HUES6 (cell line): ENCODE results near the gene LIFR.

Experiments
- H3K27ac ChIP-seq: 2 replicates; pipeline ENCODE4 v1.7.0; 2013; ENCODE audit warnings: low read depth, mild to moderate bottlenecking, low read length, inconsistent platforms
- H3K27me3 ChIP-seq: 2 replicates; pipeline ENCODE4 v1.6.1; 2013; ENCODE audit warnings: low read length; ENCODE audit not compliant: control insufficient read depth, insufficient read depth
- H3K36me3 ChIP-seq: 2 replicates; pipeline ENCODE4 v1.6.1; 2013; ENCODE audit warnings: low read length; ENCODE audit not compliant: control insufficient read depth, insufficient read depth
- H3K4me1 ChIP-seq: 2 replicates; pipeline ENCODE4 v1.6.1; 2013; ENCODE audit warnings: low read length; ENCODE audit not compliant: control insufficient read depth, insufficient read depth
- H3K4me3 ChIP-seq: 2 replicates; pipeline ENCODE4 v1.5.1; 2013; ENCODE audit warnings: low read depth, low read length
- H3K9ac ChIP-seq: one replicate; pipeline ENCODE4 v1.6.1; 2013; ENCODE audit warnings: mild to moderate bottlenecking, low read length
- H3K9me3 ChIP-seq: 2 replicates; pipeline ENCODE4 v1.6.1; 2013; ENCODE audit warnings: low read depth, low read length; ENCODE audit not compliant: control insufficient read depth, insufficient read depth

Gene LIFR

DNA sequence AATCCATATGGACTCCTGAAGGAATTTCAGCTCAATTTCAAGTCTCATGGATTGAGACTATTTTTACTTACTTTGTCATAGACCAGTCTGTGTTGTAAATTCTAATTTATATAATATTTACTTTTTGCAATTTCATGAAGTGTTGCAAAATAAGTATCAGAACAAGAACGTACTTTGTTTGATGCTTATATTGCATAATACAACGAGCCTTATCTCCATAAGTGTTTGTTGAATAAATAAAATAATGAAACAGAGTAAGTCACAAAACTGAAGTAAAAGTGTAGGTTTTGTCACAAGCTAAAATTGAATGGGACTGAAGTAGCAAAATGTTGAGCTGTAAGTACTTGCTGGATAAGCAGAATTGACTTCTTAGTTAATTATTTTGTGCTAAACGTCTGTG lies 3.0 kb upstream of the LIFR start:
- no peaks in the 10 kb centered on the region for H3K36me3 ChIP-seq

DNA sequence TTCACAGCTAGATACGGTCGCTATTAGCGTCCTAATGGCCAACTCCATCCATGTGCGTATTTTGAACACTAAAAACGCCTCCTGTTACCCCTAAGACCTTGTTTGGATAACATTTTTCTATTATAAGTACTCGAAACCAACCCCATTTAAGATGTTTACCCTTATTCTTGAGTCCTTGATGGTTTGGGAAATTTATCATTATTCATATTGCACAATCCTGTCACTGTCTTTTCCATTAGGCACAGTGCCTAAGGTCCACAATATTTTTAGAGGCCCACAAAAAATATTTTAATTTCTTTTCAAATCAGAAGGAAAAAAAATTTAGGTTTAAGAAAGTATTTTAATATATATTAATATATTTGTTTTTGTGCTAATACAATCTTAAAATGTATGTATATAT lies 1.3 kb upstream of the LIFR start:
- H3K4me3 ChIP-seq: peak overlapping the region; percentile 93
- no peak overlapping the region for H3K9ac ChIP-seq

More for the DNA sequence above, 3.0 kb upstream of the LIFR start:
- Histone ChIP-seq H3K4me3 (no peak overlapping the region), H3K4me1 (peaks cover 13% of the 10 kb centered on the region; the same call in 1 of the 2 replicates), H3K9ac (no peak overlapping the region), H3K27me3 (peaks cover 12% of the 10 kb centered on the region), H3K9me3 (no peaks in the 10 kb centered on the region), H3K27ac (no peak overlapping the region)

DNA sequence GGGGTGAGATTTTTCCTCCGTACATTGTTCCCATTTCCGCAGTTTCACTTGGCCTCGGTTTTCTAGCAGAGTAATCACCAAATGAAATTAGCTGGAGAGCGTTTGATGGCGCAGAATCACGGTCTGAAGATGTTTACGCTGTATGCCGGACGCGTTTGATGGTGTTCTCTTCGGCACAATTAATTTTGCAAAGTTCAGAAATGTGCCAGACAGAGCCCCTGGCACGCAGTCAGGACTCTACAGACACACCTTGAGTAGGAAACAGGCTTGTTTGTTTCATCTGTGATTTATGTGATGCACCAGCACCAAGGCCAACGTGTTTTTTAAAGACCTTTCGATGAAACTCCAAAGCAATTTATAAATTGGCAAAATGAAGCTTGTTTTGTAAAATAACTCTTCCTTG lies 863 bp upstream of the LIFR start:
- peaks cover 12% of the 10 kb centered on the region for H3K27me3 ChIP-seq
- H3K9me3 ChIP-seq: no peaks in the 10 kb centered on the region
- H3K4me1 ChIP-seq: peaks cover 19% of the 10 kb centered on the region; the same call in 1 of the 2 replicates
- H3K9ac ChIP-seq: peak overlapping the region; percentile 92
- H3K36me3 ChIP-seq: no peaks in the 10 kb centered on the region
- peak overlapping the region; percentile 93 for H3K4me3 ChIP-seq
- H3K27ac ChIP-seq: peak overlapping the region; percentile 86; the same call in 1 of the 2 replicates

More for the DNA sequence above, 1.3 kb upstream of the LIFR start:
- Histone ChIP-seq H3K27ac (no peak overlapping the region), H3K36me3 (no peaks in the 10 kb centered on the region), H3K27me3 (peaks cover 12% of the 10 kb centered on the region), H3K4me1 (peaks cover 18% of the 10 kb centered on the region; the same call in 1 of the 2 replicates), H3K9me3 (no peaks in the 10 kb centered on the region)

GRCh38 chr5:38556088-38556598 lies 303 bp downstream of the LIFR start:
- Histone ChIP-seq H3K27ac (peak overlapping the region; percentile 40; the same call in 1 of the 2 replicates), H3K4me1 (peaks cover 21% of the 10 kb centered on the region; the same call in 1 of the 2 replicates), H3K9ac (peak overlapping the region; percentile 83), H3K27me3 (peaks cover 12% of the 10 kb centered on the region), H3K4me3 (peak overlapping the region; percentile 87), H3K36me3 (no peaks in the 10 kb centered on the region), H3K9me3 (no peaks in the 10 kb centered on the region)

GRCh38 chr5:38555354-38556087 lies 925 bp downstream of the LIFR start:
- peaks cover 23% of the 10 kb centered on the region; the same call in 1 of the 2 replicates for H3K4me1 ChIP-seq
- H3K4me3 ChIP-seq: peak overlapping the region; percentile 87
- H3K27me3 ChIP-seq: peaks cover 12% of the 10 kb centered on the region
- H3K9ac ChIP-seq: peak overlapping the region; percentile 83
- H3K27ac ChIP-seq: peak overlapping the region; percentile 40; the same call in 1 of the 2 replicates
- H3K9me3 ChIP-seq: no peaks in the 10 kb centered on the region
- H3K36me3 ChIP-seq: no peaks in the 10 kb centered on the region

- no peaks in the 10 kb centered on the region for H3K36me3 ChIP-seq
- H3K9ac ChIP-seq: peak overlapping the region; percentile 42
- H3K4me3 ChIP-seq: peak overlapping the region; percentile 87
- no peaks in the 10 kb centered on the region for H3K9me3 ChIP-seq
- H3K27ac ChIP-seq: no peak overlapping the region
- H3K27me3 ChIP-seq: peaks cover 12% of the 10 kb centered on the region
- H3K4me1 ChIP-seq: peaks cover 23% of the 10 kb centered on the region; the same call in 1 of the 2 replicates
Observed at GRCh38 chr5:38554861-38555260, 1.6 kb downstream of the LIFR start.

DNA sequence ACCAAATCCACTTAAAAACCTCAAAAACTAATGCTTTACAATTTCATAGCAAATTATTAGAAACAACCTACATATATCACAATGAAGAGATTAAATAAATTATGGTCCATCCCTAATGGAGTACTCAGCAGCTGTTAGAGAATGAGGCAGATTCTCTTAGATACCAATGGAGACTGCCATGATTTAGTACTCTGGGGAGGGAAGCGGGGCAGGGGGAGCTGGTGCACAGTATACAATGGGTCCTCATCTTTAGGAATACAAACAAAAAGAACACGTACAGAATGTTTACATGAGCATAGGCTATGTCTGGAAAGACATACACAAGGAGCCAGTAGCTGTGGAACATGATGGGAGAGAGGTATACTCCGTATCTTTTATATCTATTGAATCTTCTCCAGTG lies 2.0 kb downstream of the LIFR start:
- Histone ChIP-seq H3K27me3 (peaks cover 12% of the 10 kb centered on the region), H3K27ac (no peak overlapping the region), H3K9ac (peak overlapping the region; percentile 42), H3K4me3 (peak overlapping the region; percentile 87; the same call in 1 of the 2 replicates), H3K36me3 (no peaks in the 10 kb centered on the region), H3K9me3 (no peaks in the 10 kb centered on the region), H3K4me1 (peaks cover 23% of the 10 kb centered on the region; the same call in 1 of the 2 replicates)

GRCh38 chr5:38553001-38553521 lies 3.4 kb downstream of the LIFR start:
- Histone ChIP-seq H3K4me1 (peaks cover 23% of the 10 kb centered on the region; the same call in 1 of the 2 replicates), H3K4me3 (peak overlapping the region; percentile 26; the same call in 1 of the 2 replicates), H3K27ac (no peak overlapping the region), H3K27me3 (peaks cover 12% of the 10 kb centered on the region), H3K9ac (no peak overlapping the region), H3K36me3 (no peaks in the 10 kb centered on the region), H3K9me3 (no peaks in the 10 kb centered on the region)

DNA sequence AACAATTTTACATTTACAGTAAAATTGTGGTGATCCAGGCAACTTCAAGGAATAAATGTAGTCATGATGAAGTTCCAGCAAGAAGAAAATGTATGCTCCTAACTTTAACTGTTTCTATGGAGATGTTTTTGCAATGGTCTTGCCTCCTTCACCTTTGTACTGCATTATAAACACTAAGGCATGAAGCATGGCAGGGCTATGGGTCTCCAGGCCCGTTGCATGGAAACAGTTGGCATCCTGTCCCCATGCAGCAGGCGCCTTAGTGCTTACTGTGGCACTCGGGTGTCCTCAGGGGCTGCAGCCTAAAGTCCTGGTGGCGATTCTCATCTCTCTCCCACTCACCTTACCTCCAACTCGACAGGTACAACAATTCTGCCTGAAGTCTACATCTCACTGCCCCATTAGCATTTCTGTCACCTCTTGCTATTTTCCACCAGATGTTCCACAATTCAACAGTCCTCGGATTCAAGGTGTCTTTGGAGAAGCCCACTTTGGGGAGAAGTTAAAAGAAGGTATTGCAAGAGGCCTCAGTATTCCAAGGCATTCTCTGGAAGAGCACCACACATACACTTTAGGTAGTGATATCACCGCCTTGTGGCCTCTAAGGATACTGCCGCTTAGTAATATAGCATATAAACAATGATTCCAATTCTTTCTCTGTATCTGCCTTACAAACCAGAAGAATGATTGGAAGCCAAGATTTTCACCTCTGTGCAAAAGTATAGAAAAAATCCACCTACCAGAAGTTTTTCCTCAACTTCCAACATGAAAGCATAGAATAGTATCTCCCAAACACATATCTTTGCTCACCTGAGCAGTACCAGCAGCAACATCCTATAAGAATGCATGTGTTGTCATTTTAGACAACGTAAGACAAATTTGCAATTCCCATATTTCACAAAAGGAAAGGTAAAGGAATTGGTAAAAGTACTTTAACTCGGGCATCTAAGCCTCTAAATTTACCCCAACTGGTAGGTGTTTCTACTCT lies 5.1 kb downstream of the LIFR start:
- no peak overlapping the region for H3K4me3 ChIP-seq
- peaks cover 7% of the 10 kb centered on the region for H3K27me3 ChIP-seq
- no peak overlapping the region for H3K27ac ChIP-seq
- no peak overlapping the region for H3K9ac ChIP-seq
- H3K36me3 ChIP-seq: no peaks in the 10 kb centered on the region
- H3K9me3 ChIP-seq: no peaks in the 10 kb centered on the region
- H3K4me1 ChIP-seq: peaks cover 18% of the 10 kb centered on the region; the same call in 1 of the 2 replicates

GRCh38 chr5:38548064-38548759 lies 8.2 kb downstream of the LIFR start:
- Histone ChIP-seq H3K36me3 (no peaks in the 10 kb centered on the region), H3K9ac (no peak overlapping the region), H3K4me1 (peaks cover 9% of the 10 kb centered on the region; the same call in 1 of the 2 replicates), H3K9me3 (no peaks in the 10 kb centered on the region), H3K4me3 (no peak overlapping the region), H3K27ac (no peak overlapping the region), H3K27me3 (no peaks in the 10 kb centered on the region)
